ENCODE measurements around the gene CTNNBL1.

The CTNNBL1 gene

DNA sequence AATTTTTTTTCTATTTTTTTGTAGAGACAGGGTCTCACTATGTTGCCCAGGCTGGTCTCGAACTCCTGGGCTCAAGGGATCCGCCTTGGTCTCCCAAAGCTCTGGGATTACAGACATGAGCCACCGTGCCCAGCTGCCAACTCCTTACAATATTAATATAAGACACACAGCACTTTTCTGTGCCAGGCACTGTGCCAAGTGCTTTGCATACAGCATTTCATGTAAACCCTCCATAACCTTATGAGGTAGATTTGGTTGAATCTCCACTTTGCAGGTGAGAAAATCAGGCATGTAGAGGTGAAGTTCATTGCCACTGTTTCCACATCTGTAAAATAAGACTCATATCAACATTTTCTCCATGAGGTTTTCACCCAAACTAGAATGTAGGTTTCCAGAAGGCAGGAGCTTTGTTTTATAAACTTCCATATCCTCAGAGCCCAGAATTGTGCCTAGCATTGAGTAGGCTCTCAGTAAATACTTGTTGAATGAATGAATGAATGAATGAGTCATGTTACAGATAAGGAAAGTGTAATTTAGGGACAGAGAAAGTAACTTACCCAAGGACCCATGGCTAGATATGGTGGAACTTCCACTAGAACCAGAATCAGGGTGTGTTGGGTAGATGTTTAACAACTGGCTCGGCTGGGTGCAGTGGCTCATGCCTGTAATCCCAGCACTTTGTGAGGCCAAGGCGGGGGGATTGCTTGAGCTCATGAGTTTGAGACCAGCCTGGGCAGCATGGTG, 3.0 kb upstream of the CTNNBL1 start:
- no peak overlapping the region for H3K4me3 ChIP-seq (IDR thresholded peaks at IDR 0.05; ENCODE audit: insufficient read depth, low read depth, low read length)
- H3K27me3 ChIP-seq (ENCODE audit: insufficient read depth, low read depth): no peaks in the 10 kb centered on the region
- TF ChIP-seq, protein P1, sequence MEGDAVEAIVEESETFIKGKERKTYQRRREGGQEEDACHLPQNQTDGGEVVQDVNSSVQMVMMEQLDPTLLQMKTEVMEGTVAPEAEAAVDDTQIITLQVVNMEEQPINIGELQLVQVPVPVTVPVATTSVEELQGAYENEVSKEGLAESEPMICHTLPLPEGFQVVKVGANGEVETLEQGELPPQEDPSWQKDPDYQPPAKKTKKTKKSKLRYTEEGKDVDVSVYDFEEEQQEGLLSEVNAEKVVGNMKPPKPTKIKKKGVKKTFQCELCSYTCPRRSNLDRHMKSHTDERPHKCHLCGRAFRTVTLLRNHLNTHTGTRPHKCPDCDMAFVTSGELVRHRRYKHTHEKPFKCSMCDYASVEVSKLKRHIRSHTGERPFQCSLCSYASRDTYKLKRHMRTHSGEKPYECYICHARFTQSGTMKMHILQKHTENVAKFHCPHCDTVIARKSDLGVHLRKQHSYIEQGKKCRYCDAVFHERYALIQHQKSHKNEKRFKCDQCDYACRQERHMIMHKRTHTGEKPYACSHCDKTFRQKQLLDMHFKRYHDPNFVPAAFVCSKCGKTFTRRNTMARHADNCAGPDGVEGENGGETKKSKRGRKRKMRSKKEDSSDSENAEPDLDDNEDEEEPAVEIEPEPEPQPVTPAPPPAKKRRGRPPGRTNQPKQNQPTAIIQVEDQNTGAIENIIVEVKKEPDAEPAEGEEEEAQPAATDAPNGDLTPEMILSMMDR (conservative IDR thresholded peaks at IDR 0.05; ENCODE audit: low read depth, low read length): no peak
- H3K27ac ChIP-seq: no peak overlapping the region
- H3K79me2 ChIP-seq (ENCODE audit: insufficient read depth, low read depth): peaks cover 18% of the 10 kb centered on the region
- no peak overlapping the region for H3K4me2 ChIP-seq
- H2AFZ ChIP-seq (ENCODE audit: low read depth): no peak overlapping the region
- H3K4me1 ChIP-seq (ENCODE audit: low read depth, poor library complexity, severe bottlenecking): peaks cover 17% of the 10 kb centered on the region
- no peaks in the 10 kb centered on the region for H3K36me3 ChIP-seq (ENCODE audit: insufficient read depth)
- H4K20me1 ChIP-seq (ENCODE audit: insufficient read depth): no peaks in the 10 kb centered on the region
- no peak overlapping the region for H3K9ac ChIP-seq

DNA sequence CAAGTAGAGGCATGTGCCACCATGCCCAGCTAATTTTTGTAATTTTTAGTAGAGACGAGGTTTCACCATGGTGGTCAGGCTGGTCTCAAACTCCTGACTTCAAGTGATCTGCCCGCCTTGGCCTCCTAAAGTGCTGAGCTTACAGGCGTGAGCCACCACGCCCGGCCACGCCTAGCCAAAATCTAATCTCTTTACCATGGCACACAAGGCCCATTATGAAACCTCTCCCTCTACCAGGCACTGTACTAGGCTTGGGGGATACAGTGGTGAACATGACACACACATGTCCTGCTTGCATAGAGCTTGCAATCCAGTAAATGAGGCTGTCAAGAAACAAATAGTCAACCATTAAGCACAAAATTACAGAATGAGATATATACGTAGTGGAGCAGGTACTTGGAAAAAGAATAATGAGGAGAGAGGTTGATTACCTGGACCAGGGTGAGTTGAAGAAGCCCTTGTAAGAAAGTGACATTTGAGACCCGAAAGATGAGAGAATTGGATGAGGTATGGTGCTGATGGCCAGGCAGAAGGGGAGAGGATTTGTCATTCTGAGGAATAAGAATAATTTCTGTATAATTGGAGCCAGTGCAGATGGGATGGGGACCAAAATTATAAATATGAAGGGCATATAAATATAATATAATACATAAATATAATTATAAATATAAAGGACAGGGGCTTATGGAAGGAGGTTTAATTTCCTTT, 1.2 kb upstream of the CTNNBL1 start:
- Histone ChIP-seq H3K9ac (no peak overlapping the region), H3K4me1 (ENCODE audit: low read depth, poor library complexity, severe bottlenecking) (peaks cover 17% of the 10 kb centered on the region), H3K4me2 (no peak overlapping the region), H3K27ac (no peak overlapping the region), H3K27me3 (ENCODE audit: insufficient read depth, low read depth) (no peaks in the 10 kb centered on the region), H4K20me1 (ENCODE audit: insufficient read depth) (no peaks in the 10 kb centered on the region), H2AFZ (ENCODE audit: low read depth) (no peak overlapping the region), H3K4me3 (IDR thresholded peaks at IDR 0.05; ENCODE audit: insufficient read depth, low read depth, low read length) (no peak overlapping the region), H3K36me3 (ENCODE audit: insufficient read depth) (no peaks in the 10 kb centered on the region), H3K79me2 (ENCODE audit: insufficient read depth, low read depth) (peaks cover 22% of the 10 kb centered on the region)
- TF ChIP-seq, protein P1 (conservative IDR thresholded peaks at IDR 0.05; ENCODE audit: low read depth, low read length): no peak

DNA sequence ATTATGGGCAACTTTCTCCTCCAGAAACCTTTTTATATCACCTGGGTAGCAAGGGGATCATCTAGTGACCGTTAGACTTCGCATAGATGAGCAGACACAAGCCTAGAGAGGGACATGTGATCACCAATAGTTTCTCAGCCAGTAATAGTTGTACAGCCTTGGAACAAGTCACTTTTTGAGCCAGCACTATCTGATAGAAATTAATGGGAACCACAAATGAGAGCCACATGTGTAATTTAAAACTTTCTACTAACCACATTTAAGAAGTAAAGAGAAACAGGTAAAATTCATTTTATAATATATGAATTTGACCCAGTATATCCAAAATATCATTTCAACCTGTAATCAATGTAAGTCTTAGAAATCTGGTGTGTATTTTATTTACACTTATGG, 592 bp upstream of the CTNNBL1 start:
- TF ChIP-seq, protein P1 (conservative IDR thresholded peaks at IDR 0.05; ENCODE audit: low read depth, low read length): no peak
- Histone ChIP-seq H3K79me2 (ENCODE audit: insufficient read depth, low read depth) (peaks cover 25% of the 10 kb centered on the region), H3K27me3 (ENCODE audit: insufficient read depth, low read depth) (no peaks in the 10 kb centered on the region), H3K36me3 (ENCODE audit: insufficient read depth) (no peaks in the 10 kb centered on the region), H4K20me1 (ENCODE audit: insufficient read depth) (no peaks in the 10 kb centered on the region), H2AFZ (ENCODE audit: low read depth) (peak overlapping the region; percentile 86), H3K9ac (no peak overlapping the region), H3K27ac (no peak overlapping the region), H3K4me1 (ENCODE audit: low read depth, poor library complexity, severe bottlenecking) (peaks cover 17% of the 10 kb centered on the region), H3K4me3 (IDR thresholded peaks at IDR 0.05; ENCODE audit: insufficient read depth, low read depth, low read length) (no peak overlapping the region), H3K4me2 (peak overlapping the region; percentile 55)

DNA sequence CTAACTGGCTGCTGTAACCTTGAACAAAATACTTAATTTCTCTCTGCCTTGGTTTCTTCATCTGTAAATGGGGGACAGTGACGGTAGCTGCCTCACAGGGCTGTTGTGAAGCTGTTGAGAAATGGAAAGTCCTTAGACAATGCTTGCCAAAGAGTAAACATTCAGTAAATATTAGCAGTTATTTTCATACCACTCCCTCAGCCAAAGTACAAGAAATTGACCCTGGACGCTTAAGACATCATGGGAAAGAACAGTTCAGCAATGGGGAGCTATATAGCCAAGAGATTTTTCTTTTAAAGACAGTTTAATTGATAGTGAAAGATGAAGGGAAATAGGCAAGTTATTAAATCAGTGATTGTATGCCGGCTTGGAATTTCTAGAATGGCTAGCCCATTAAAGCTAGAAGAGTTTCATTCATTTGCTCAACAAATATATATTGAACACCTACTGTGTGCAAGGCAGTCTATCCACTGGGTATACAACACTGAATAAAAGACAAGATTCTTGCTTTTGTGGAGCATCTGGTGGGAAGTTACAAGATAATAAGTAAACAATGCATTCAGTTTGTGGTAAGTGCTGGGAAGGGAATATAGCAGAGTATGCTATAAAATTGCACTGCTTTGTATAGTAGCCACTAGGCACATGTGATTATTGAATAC, 2.0 kb downstream of the CTNNBL1 start:
- Histone ChIP-seq H3K79me2 (ENCODE audit: insufficient read depth, low read depth) (peaks cover 43% of the 10 kb centered on the region), H2AFZ (ENCODE audit: low read depth) (no peak overlapping the region), H3K4me3 (IDR thresholded peaks at IDR 0.05; ENCODE audit: insufficient read depth, low read depth, low read length) (no peak overlapping the region), H3K4me1 (ENCODE audit: low read depth, poor library complexity, severe bottlenecking) (peaks cover 30% of the 10 kb centered on the region), H3K4me2 (peak overlapping the region; percentile 16; the same call in 1 of the 2 replicates), H3K27me3 (ENCODE audit: insufficient read depth, low read depth) (no peaks in the 10 kb centered on the region), H3K27ac (no peak overlapping the region), H4K20me1 (ENCODE audit: insufficient read depth) (no peaks in the 10 kb centered on the region; the same call in 1 of the 2 replicates), H3K36me3 (ENCODE audit: insufficient read depth) (no peaks in the 10 kb centered on the region), H3K9ac (no peak overlapping the region)
- TF ChIP-seq, protein P1 (conservative IDR thresholded peaks at IDR 0.05; ENCODE audit: low read depth, low read length): no peak
